Measurements from ENCODE around the gene PTGS2.

The PTGS2 gene

DNA sequence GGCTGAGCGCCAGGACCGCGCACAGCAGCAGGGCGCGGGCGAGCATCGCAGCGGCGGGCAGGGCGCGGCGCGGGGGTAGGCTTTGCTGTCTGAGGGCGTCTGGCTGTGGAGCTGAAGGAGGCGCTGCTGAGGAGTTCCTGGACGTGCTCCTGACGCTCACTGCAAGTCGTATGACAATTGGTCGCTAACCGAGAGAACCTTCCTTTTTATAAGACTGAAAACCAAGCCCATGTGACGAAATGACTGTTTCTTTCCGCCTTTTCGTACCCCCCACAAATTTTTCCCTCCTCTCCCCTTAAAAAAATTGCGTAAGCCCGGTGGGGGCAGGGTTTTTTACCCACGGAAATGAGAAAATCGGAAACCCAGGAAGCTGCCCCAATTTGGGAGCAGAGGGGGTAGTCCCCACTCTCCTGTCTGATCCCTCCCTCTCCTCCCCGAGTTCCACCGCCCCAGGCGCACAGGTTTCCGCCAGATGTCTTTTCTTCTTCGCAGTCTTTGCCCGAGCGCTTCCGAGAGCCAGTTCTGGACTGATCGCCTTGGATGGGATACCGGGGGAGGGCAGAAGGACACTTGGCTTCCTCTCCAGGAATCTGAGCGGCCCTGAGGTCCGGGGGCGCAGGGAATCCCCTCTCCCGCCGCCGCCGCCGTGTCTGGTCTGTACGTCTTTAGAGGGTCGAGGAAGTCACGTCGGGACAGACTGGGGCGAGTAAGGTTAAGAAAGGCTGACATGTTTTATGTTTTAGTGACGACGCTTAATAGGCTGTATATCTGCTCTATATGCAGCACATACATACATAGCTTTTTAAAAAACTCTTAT lies at the start of gene PTGS2:
TSS of gene PTGS2 (minus strand) at position 179 of the 817 bp plus-strand sequence. CDS start at position 46, 133 bp downstream.
- DNase-seq (ENCODE audit: low read depth) = peak; percentile 97

DNA sequence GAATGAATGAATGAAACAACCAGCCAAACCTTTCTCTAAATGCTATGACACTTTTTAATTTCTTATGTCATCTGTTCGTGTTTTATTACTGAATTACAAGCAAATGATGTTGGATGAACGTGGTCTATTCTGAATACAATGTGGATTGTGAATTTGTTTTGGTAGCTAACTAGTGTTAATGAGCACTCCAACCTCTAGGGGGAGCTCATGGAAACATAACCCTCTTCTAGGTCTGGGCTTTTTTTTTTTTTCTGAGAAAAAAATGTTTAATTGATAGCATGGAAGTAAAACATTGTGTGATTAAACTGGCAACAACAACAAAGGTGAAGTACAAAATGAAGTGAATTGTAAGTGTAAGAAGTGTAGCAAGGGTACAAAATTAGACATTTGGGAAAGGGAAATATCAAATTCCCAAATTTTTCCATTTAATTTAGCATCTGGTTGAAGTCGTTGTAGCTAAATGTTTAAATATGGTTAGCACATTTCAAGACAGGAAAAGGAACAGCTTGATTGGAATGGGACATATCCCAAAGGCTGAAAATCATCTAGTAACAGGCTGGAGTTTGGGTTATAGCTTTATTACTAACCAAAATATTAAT lies 42.6 kb upstream of the PTGS2 start:
- DNase-seq (ENCODE audit: low read depth) = peak; percentile 60

DNA sequence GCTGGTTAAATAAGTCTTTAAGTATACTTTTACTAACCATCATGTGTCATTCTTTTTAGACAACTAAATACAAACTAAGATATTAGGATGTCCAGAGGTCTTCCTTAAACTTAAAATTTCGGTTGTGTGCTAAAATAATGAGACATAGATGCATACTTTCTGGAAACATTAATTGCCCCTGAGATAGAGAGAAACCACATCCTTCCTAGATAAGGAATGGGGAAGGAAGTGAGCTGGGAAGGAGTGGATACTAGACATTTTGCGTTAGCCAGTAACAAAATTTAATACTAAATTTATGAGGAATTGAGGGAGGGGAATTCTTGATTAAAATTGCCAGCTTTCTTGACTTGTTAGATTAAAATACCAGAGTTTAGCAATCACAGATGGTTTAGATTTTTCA lies 37.1 kb upstream of the PTGS2 start:
- DNase-seq (ENCODE audit: low read depth) = peak; percentile 33

DNA sequence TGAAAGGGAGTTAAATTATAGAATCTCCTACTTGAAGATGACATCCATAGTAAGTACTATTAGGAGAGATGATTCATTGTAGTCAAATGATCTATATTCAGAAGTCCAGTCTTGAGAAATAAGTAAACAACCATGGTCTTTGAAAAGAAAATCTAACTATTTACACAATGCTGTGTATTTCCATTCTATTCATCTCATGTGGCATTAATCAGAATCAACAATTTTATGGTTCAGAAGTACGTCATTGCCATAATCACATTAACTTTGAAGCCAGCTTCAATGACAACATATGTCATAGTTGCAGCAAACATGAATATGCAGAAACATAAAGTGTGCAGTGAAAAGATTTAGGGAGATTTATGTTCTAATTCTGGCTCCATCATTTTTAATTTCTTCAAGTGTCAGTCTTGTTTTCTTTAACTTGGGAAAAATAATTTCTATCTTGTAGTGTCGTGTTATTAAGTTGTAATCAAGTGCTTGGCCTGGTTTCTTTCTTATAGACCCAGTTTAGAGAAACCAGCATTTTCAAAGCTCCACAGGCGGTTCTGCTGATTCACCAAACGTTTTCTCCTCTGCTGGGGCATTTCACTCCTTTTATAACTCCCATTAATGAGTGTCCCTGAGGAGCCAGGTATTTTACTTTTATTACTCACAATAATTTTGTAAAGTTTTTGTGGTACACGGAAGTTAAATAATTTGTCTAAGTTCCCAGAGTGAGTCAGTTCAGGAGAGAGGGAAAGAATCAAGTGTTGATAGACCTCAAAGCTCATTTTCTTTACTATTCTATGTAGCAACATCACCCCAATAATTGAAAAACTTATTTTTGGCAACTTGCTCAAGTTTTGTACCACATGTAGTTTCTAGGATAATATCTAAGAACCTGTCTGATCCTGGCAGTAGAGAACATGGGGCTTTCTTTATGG lies 35.9 kb upstream of the PTGS2 start:
- DNase-seq (ENCODE audit: low read depth) = peak; percentile 8

DNA sequence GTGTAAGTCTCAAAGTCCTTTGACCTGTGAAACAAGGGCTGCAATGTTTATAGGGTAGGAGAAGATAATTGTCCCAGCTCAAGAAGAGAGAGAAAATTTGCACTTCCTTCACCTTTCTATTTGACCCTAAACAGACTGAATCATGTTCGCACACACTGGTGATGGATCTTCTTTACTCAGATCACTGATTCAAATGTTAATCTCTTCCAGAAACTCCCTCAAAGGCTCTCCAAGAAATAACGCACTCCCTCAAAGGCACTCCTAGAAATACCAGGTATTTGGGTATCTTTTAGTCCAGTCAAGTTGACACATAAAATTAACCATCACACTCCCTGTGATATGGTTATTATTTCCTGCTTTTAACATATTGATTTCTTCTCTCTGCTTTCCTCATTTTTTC lies 30.5 kb upstream of the PTGS2 start:
- peak; percentile 23 for DNase-seq (ENCODE audit: low read depth)

DNA sequence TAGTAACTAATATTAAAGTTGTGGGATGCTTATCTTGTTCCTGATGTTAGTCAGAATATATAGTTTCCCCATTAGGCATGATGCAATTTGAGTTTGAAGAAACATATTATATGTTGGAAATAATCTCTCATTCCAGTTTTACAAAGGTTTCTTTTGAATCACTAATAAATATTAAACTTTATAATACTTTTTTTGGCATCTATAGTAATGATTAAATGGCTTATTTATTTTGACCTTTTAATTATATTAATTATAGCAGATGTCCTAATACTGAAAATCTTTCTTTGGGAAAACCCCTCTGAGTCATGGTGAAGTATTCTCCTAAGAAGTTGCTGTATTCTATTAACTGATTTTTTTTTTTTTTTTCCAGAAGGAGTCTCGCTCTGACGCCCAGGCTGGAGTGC lies 28.5 kb upstream of the PTGS2 start:
- peak; percentile 74 for DNase-seq (ENCODE audit: low read depth)

DNA sequence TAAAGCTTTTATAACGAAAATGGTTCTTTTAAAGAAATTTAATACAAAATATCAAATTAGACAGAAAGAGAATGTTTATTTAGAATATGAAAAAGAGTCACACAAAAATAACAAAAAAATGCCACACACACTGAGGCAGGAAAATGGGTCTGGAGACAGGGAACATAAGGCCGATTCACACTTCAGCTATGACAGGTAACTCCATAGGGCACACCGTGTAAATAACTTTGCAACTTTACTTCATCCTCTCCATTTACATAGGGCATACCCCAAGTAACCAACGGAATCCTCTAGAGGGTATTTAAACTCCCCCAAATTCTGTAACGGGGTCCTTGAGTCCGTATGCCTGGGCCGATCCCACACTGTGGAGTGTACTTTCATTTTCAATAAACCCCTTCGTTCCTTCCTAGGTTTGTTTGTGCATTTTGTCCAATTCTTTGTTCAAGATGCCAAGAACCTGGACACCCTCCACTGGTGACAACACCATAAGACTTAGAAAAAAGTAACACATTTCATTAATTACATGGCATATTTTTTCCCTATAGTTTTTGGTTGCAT lies 23.1 kb upstream of the PTGS2 start:
- no peak for DNase-seq (ENCODE audit: low read depth)

DNA sequence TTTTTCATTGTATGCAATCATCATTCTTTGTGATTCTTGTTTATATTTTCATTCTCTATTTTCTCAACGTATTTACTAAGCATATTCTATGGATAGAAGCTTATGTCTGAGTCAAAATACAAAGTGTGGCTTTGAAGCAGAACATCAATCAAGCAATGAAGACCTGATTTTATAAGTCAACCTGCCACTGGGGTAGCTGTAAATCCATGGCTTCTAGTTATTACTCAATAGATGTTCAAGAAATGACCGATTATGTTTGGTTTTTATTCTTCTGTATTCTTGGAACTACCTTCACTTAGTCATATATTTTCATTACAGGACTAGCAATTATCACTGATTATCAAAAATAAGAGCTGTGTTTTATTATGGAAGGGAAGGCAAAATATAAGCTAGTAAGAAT lies 20.5 kb upstream of the PTGS2 start:
- DNase-seq (ENCODE audit: low read depth) = no peak

DNA sequence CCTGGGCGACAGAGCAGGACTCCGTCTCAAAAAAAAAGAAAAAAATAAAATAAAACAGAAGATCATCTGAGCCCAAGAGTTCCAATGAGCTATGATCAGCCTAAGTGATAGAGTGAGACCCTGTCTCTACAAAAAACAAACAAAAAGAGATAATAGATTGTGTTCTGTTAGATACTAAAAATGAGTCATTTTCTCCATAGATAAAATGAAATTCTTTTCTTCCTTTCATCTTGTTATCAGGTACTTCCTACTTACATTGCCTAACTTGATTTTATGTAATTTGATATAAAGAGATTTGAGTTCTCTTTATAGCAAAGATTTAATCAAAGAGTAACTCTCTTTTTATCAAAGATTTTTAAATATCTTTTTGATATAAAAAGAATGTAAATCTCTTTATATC lies 19.3 kb upstream of the PTGS2 start:
- no peak for DNase-seq (ENCODE audit: low read depth)

DNA sequence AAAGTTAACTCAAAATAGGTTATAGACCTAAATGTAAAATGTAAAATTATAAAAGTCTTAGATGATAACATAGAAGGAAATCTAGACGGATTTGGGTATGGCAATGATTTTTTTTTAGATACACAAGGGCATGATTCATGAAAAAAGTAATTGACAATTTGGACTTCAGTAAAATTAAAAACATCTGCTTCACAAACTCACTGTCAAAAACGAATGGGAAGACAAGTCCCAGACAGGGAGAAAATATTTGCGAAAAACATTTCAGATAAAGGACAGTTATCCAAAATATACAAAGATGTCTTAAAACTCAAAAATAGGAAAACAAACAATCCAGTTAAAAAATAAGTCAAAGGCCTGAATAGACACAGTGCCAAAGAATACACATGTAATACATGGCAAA lies 9.7 kb upstream of the PTGS2 start:
- DNase-seq (ENCODE audit: low read depth) = no peak

DNA sequence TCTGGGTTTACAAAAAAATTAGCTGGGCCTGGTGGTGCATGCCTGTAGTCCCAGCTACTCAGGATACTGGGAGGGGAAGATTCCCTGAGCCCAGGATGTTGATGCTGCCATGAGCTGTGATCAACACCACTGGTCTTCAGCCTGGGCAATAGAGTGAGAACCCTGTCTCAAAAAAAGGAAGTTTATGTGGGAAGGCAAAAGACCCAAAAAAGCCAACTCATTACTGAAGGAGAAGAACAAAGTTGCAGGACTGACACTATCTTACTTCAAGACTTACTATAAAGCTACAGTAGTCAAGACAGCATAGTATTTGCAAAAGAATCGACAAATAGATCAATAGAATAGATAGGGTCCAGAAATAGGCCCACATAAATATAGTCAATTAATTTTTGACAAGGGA lies 9.2 kb upstream of the PTGS2 start:
- DNase-seq (ENCODE audit: low read depth) = no peak

DNA sequence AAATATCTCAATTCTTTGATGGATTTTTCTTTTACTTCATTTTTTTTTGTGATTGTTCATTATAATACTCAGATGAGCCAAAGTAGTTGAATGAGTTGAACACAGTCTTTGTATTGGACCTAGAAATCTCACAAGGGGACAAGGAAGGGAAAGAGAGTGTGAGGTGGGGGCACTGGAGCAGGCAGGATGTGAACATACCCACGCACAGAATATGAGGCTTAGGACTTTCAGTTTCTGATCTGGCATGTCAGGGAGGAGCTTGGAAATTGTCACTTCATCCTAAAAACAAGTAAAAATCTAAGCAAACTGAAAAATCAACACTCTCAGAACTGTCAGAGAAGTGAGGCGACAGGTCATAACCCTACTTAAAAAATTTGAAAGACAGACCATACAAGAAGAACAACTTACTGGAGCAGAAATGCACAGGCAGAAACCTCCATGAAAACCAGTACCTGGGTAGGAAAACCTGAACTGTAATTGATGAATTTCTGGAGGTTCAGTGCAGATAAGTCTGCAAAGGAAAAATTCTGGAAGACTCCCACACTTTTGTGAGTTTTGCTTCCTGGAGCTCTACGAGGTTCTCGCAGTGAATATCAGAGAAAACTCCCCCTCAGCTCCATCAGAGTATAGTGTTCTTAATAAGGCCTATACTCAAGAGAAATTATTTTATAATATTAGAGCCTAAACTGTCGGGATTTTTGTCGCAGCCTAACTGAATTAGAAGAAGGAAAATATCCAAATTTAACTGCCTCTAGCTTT lies 3.6 kb upstream of the PTGS2 start:
- DNase-seq (ENCODE audit: low read depth) = no peak

DNA sequence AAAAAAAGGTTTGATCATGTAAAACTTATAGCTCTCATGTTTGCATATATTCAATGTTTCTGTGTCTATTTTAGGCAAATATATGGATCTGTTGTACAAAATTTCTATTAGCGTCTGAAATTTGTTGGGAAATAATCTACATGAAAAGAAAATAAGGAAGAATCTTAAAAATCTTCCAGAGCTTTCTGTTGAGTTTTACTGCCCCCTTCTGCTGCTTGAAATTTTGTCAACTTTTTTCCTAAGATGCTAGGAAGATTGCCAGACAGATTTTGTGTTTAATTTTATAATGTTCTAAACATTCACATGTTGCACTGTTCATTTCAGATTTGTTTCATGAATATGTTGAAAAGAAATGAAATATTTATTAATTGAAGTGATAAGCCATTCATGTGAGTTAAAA lies 2.5 kb upstream of the PTGS2 start:
- DNase-seq (ENCODE audit: low read depth) = peak; percentile 44

DNA sequence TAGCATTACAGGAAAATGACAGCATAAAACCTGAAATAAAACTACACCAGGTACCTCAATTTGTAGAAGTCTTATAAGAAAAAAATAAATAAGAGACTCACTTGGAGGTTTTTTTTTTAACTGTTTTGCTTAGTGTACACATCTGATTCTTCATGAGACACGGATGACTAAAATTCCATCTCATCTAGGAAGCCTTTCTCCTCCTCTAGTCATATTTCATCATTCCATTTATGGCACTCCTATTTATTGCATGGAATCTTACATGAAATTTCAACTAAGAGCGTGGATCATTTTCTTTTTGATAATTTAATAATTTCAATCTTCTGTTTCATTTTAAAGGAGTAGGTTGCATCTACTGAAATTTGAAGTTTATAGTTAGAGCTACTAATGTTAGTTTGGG lies 1.6 kb upstream of the PTGS2 start:
- DNase-seq (ENCODE audit: low read depth) = peak; percentile 49

DNA sequence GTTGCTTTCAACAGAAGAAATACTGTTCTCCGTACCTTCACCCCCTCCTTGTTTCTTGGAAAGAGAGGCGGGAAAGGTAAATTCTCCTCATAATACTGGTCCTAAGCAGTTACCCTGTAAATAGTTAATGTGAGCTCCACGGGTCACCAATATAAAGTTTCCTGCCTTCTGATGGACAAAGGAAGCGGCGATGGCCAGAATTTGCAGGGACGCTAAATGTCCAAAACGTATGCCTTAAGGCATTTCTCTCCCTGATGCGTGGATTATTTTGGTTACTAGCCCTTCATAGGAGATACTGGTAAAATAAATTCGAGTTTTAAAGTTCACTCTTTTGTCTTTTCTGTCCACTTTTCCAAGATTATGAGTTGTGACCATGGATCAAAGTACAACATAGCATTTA lies 898 bp upstream of the PTGS2 start:
- no peak for DNase-seq (ENCODE audit: low read depth)

DNA sequence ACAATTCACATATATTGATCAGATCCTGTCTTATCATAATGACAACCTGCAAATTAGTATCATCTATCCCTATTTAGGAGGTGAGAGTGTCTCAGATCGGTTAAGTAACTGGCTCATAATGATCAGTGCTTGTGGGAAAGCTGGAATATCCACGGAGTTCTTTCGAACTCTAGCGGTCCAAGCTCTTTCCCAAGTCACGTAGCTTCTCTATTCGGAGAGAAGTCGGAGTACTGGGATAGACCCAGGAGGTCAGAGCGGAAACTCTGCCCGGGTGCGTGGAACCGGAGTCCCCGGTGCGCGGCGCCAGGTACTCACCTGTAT lies 339 bp downstream of the PTGS2 start:
- no peak for DNase-seq (ENCODE audit: low read depth)

DNA sequence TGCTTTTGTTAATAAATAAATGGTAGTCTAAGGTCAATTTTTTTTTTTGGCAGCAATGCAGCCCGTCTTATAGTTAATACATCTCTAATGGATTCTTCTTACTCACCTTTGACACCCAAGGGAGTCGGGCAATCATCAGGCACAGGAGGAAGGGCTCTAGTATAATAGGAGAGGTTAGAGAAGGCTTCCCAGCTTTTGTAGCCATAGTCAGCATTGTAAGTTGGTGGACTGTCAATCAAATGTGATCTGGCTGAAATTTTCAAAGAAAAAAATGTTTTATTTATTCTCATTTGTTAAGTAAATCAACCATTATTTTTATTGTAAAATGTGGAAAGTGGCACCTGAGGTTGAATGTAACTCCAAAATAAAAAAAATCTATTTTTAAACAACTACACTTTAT lies 2.1 kb downstream of the PTGS2 start:
- no peak for DNase-seq (ENCODE audit: low read depth)

DNA sequence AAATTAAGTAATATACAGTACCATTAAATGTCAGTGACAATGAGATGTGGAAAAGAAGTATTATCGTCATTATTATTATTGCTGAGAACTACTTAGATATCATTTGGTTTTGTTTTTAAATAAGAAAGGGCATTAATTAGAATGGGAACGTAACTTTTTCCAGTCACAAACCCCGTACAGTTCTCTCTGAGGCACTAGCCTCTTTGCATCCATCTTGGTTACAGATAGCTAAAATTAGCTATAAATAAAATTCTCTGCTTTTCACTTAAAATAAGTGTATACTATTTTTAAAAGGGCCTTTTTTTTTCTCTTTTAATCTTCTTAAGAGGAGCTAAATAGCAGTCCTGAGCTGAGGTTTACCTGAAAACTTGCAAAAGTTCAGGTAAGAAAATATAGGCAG lies 7.6 kb downstream of the PTGS2 start:
- DNase-seq (ENCODE audit: low read depth) = no peak

DNA sequence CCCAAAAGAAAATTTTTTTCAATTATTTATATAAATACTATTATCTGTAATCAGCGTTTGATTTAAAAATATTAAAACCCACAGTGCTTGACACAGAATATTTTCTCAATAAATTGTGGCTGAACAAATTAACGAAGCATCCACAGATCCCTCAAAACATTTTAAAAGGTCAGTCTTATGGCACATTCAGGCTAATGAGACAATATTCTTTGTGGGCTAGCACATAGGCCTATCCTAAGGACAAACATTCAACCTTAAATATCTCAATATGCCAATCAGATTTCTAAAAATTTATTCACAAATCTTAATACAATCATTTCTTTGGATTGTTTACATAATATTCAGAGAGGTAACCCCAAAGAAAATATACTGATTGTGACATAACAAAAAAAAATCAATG lies 8.1 kb downstream of the PTGS2 start:
- DNase-seq (ENCODE audit: low read depth) = no peak

DNA sequence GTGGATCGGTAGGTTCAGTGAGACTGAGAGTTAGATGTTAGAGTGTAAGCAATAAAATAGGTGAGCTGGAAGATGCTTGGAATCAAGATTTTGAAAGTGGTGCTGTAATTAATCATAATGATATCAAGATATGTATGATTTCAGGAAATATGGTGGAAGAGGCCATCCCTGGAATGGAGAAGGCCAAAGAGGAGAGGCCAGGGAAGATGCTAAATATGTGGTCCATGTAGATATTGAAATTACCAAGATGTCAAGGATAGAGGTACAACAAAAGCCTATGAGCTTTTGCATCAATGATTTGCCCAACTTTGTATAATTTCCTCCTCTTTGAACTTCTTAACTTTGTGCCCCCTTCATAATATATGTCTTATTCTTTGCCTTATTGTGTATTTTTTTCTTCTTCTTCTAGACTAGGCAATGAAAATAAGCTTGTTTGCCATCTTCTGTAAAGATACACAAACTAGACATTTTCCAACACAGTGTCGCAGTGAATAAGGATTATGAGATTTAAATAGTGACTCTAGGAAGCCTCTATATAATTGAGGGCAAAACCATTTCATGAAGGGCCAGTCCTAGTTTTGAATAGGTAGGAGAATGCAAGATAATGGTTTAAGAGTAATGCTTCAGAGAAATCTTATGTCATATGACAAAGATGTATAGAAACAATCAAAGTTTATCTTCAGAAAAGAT lies 8.9 kb downstream of the PTGS2 start:
- no peak for DNase-seq (ENCODE audit: low read depth)
